Loucy (cell line): ENCODE measurements around the gene VTN.

Source experiments
- H2AFZ ChIP-seq: fragments of 200-600 bp; sonication (generic); 2 replicates; pipeline ENCODE4 v1.6.0; 2016; ENCODE audit warnings: antibody characterized with exemption, mild to moderate bottlenecking, low read length, moderate library complexity
- H3F3A ChIP-seq: fragments of 200-600 bp; 2 replicates; pipeline ENCODE4 v1.6.0; 2016; ENCODE audit warnings: antibody characterized with exemption, low read depth, mild to moderate bottlenecking
- H3K27me3 ChIP-seq: fragments of 200-600 bp; sonication (generic); 2 replicates; pipeline ENCODE4 v1.6.1; 2014; ENCODE audit warnings: low read length, mild to moderate bottlenecking; ENCODE audit not compliant: insufficient read depth, poor library complexity, severe bottlenecking
- H3K36me3 ChIP-seq: fragments of 200-600 bp; sonication (generic); 2 replicates; pipeline ENCODE4 v1.6.1; 2016; ENCODE audit warnings: low read length; ENCODE audit not compliant: insufficient read depth
- H3K4me1 ChIP-seq: fragments of 200-600 bp; sonication (generic); 2 replicates; pipeline ENCODE4 v1.5.1; 2014; ENCODE audit warnings: low read length, mild to moderate bottlenecking; ENCODE audit not compliant: insufficient read depth, poor library complexity, severe bottlenecking
- H3K4me2 ChIP-seq: fragments of 200-600 bp; sonication (generic); 2 replicates; pipeline ENCODE4 v1.6.0; 2014; ENCODE audit warnings: antibody characterized with exemption, low read length, low read depth, mild to moderate bottlenecking; ENCODE audit not compliant: poor library complexity, severe bottlenecking
- H3K4me3 ChIP-seq: fragments of 200-600 bp; sonication (generic); 2 replicates; pipeline ENCODE4 v1.5.1; 2014; ENCODE audit warnings: low read length, mild to moderate bottlenecking, mixed read lengths; ENCODE audit not compliant: poor library complexity, severe bottlenecking
- H3K79me2 ChIP-seq: fragments of 200-600 bp; sonication (generic); 2 replicates; pipeline ENCODE4 v1.6.1; 2014; ENCODE audit warnings: low read length; ENCODE audit not compliant: insufficient read depth
- H3K9ac ChIP-seq: fragments of 200-600 bp; sonication (generic); 2 replicates; pipeline ENCODE4 v1.6.0; 2014; ENCODE audit warnings: mild to moderate bottlenecking, low read depth, low read length, moderate library complexity; ENCODE audit not compliant: poor library complexity, severe bottlenecking
- H3K9me2 ChIP-seq: fragments of 200-600 bp; sonication (generic); replicated peaks from 2 replicates; pipeline ENCODE4 v1.6.1; 2016; ENCODE audit warnings: low read depth, low read length, mixed read lengths
- H3K9me3 ChIP-seq: fragments of 200-600 bp; sonication (generic); 2 replicates; pipeline ENCODE4 v1.6.1; 2014; ENCODE audit warnings: mild to moderate bottlenecking, antibody characterized with exemption, low read length, low read depth; ENCODE audit not compliant: insufficient read depth
- H4K20me1 ChIP-seq: fragments of 200-600 bp; sonication (generic); 2 replicates; pipeline ENCODE4 v1.6.0; 2014; ENCODE audit warnings: antibody characterized with exemption, low read length, mild to moderate bottlenecking; ENCODE audit not compliant: insufficient read depth, poor library complexity, severe bottlenecking
- CTCF ChIP-seq: fragments of 200-600 bp; sonication (generic); conservative IDR thresholded peaks from 2 replicates; pipeline ENCODE4 v1.5.1; 2014; ENCODE audit warnings: mild to moderate bottlenecking, antibody characterized with exemption, low read length
- EZH2phosphoT487 ChIP-seq: fragments of 200-600 bp; IDR thresholded peaks from 2 replicates; pipeline ENCODE4 v1.6.1; 2018; ENCODE audit warnings: antibody characterized with exemption, mild to moderate bottlenecking, moderate library complexity, borderline replicate concordance

Gene VTN

GRCh38 chr17:28385037-28385400 lies 14.9 kb upstream of the VTN start:
- peak overlapping the region; percentile 83 for H3K4me3 ChIP-seq
- no peaks in the 10 kb centered on the region for H3K36me3 ChIP-seq
- TF ChIP-seq EZH2phosphoT487: no peak
- no peak for TF ChIP-seq CTCF
- H3F3A ChIP-seq: no peaks in the 10 kb centered on the region
- H3K9me3 ChIP-seq: no peaks in the 10 kb centered on the region
- H3K9me2 ChIP-seq: no peaks in the 10 kb centered on the region
- no peaks in the 10 kb centered on the region for H3K79me2 ChIP-seq
- H2AFZ ChIP-seq: peak overlapping the region; percentile 91
- H3K4me2 ChIP-seq: peak overlapping the region; percentile 78
- no peaks in the 10 kb centered on the region for H4K20me1 ChIP-seq
- peaks cover 13% of the 10 kb centered on the region for H3K4me1 ChIP-seq
- peak overlapping the region; percentile 77 for H3K9ac ChIP-seq
- no peaks in the 10 kb centered on the region for H3K27me3 ChIP-seq

GRCh38 chr17:28384281-28385036 lies 14.4 kb upstream of the VTN start:
- H4K20me1 ChIP-seq: no peaks in the 10 kb centered on the region
- no peaks in the 10 kb centered on the region for H3F3A ChIP-seq
- H3K4me3 ChIP-seq: peak overlapping the region; percentile 83
- no peaks in the 10 kb centered on the region for H3K9me3 ChIP-seq
- H3K4me1 ChIP-seq: peaks cover 13% of the 10 kb centered on the region
- no peaks in the 10 kb centered on the region for H3K79me2 ChIP-seq
- H3K9me2 ChIP-seq: no peaks in the 10 kb centered on the region
- TF ChIP-seq EZH2phosphoT487: no peak
- TF ChIP-seq CTCF: no peak
- H2AFZ ChIP-seq: peak overlapping the region; percentile 91
- peak overlapping the region; percentile 77 for H3K9ac ChIP-seq
- no peaks in the 10 kb centered on the region for H3K36me3 ChIP-seq
- H3K27me3 ChIP-seq: no peaks in the 10 kb centered on the region
- peak overlapping the region; percentile 78 for H3K4me2 ChIP-seq

- Histone ChIP-seq H3K9ac (no peak overlapping the region), H3K79me2 (no peaks in the 10 kb centered on the region), H3K4me1 (peaks cover 13% of the 10 kb centered on the region), H3K4me3 (no peak overlapping the region), H3K27me3 (no peaks in the 10 kb centered on the region), H3K9me3 (no peaks in the 10 kb centered on the region), H2AFZ (no peak overlapping the region), H3K4me2 (no peak overlapping the region), H3F3A (no peaks in the 10 kb centered on the region), H4K20me1 (no peaks in the 10 kb centered on the region), H3K36me3 (no peaks in the 10 kb centered on the region), H3K9me2 (no peaks in the 10 kb centered on the region)
- TF ChIP-seq EZH2phosphoT487 (no peak), CTCF (no peak)
Observed at GRCh38 chr17:28381141-28381825, 11.2 kb upstream of the VTN start.
